K562 (cell line): Measurements from ENCODE around the gene THYN1. TPM values are rescaled to one million over a fixed set of nuclear protein-coding genes. Genes with fewer than 3 reads are reported as not detected.
A peak's percentile ranks its signal among the peaks of the same experiment; 100 is the strongest.

Experiments
- ATAC-seq: fragments of 200-7000 bp; cut with Tn5 transposase; 3 replicates; pipeline ENCODE4 v1.9.1; 2020; ENCODE audit warnings: moderate library complexity
- BruUV-seq: library from RNA; stranded (reverse); fragments of 400-500 nt; replicated peaks from 2 replicates; lab custom pipeline; 2021; lab: Mats Ljungman, UMichigan
- CTCF ChIA-PET: fragments of 300-600 bp; formaldehyde crosslinking; extraction: SDS; loops from one replicate; lab custom pipeline; 2021; ENCODE audit warnings: low intra/inter-chr PET ratio; lab: Yijun Ruan, JAX
- POLR2A ChIA-PET: fragments of 300-600, 350-650 bp; sonication (Branson Sonifier 250); formaldehyde crosslinking; extraction: SDS; loops from one replicate; lab custom pipeline; 2021; ENCODE audit warnings: antibody characterized with exemption, inconsistent platforms; lab: Yijun Ruan, JAX
- DNase-seq, 4 experiments: peaks; one replicate each; pipeline versions ENCODE4 v3.0.0 to v3.0.0-alpha.2; 2011 to 2018; ENCODE audit warnings: low spot score in 3 of 4, mixed read lengths in 3 of 4; ENCODE audit errors: extremely low read depth in 1 of 4
- FAIRE-seq: peaks from 2 replicates; lab custom pipeline; 2011; peaks lifted over from hg19 to GRCh38; lab: Jason Lieb, UNC
- H2AFZ ChIP-seq: 2 replicates; pipeline ENCODE4 v1.6.0; 2011; ENCODE audit warnings: low read depth, low read length, control low read depth, inconsistent platforms
- H3K27ac ChIP-seq: fragments of 200-600 bp; 3 replicates; pipeline ENCODE4 v1.8.0; 2011; ENCODE audit warnings: low read depth, mild to moderate bottlenecking, control low read depth, inconsistent platforms, low read length, moderate library complexity, mixed read lengths; ENCODE audit errors: extremely low read depth
- H3K27me3 ChIP-seq, 2 experiments: fragments of 300-600 bp in 1 of 2; 2 replicates in 1 of 2; 3 replicates in 1 of 2; pipeline versions ENCODE4 v1.6.0 to v1.8.0; 2011; ENCODE audit warnings: inconsistent platforms in 2 of 2, low read length in 2 of 2, mild to moderate bottlenecking in 1 of 2, mixed read lengths in 1 of 2, moderate library complexity in 1 of 2; ENCODE audit not compliant: control insufficient read depth in 2 of 2, insufficient read depth in 2 of 2
- H3K36me3 ChIP-seq: fragments of 300-600 bp; 3 replicates; pipeline ENCODE4 v1.8.0; 2011; ENCODE audit warnings: mild to moderate bottlenecking, low read length, inconsistent platforms; ENCODE audit not compliant: control insufficient read depth, insufficient read depth
- H3K4me1 ChIP-seq, 2 experiments: fragments of 200-600 bp in 1 of 2; replicated peaks in 1 of 2; 2 replicates in 1 of 2; 3 replicates in 1 of 2; pipeline versions ENCODE4 v1.5.1 to v1.8.0; 2011; ENCODE audit warnings: inconsistent platforms in 2 of 2, low read length in 2 of 2, mild to moderate bottlenecking in 1 of 2, mixed read lengths in 1 of 2, moderate library complexity in 1 of 2; ENCODE audit not compliant: control insufficient read depth in 2 of 2, insufficient read depth in 2 of 2
- H3K4me2 ChIP-seq: 2 replicates; pipeline ENCODE4 v1.6.1; 2011; ENCODE audit warnings: low read length, control low read depth, inconsistent platforms, mixed read lengths; ENCODE audit not compliant: insufficient read depth
- H3K4me3 ChIP-seq: fragments of 200-600 bp; sonication (generic), shearing (Covaris generic); 2 replicates; pipeline ENCODE4 v1.5.1; 2016; ENCODE audit warnings: control low read depth, inconsistent platforms
- H3K79me2 ChIP-seq: fragments of 200-600 bp; 3 replicates; pipeline ENCODE4 v1.8.0; 2011; ENCODE audit warnings: low read length, inconsistent platforms; ENCODE audit not compliant: control insufficient read depth, insufficient read depth
- H3K9ac ChIP-seq, 2 experiments: 2 replicates each; pipeline versions ENCODE4 v1.6.0 to v1.6.1; 2011; ENCODE audit warnings: low read depth in 2 of 2, low read length in 2 of 2, control low read depth in 1 of 2, inconsistent platforms in 1 of 2, mild to moderate bottlenecking in 1 of 2, mixed read lengths in 1 of 2; ENCODE audit not compliant: insufficient read depth in 1 of 2
- H3K9me1 ChIP-seq: one replicate; pipeline ENCODE4 v1.6.0; 2011; ENCODE audit warnings: inconsistent platforms, mild to moderate bottlenecking, low read length, moderate library complexity; ENCODE audit not compliant: control insufficient read depth, insufficient read depth
- H3K9me3 ChIP-seq: replicated peaks from 2 replicates; pipeline ENCODE4 v1.5.1; 2011; ENCODE audit warnings: low read depth, low read length, inconsistent platforms; ENCODE audit not compliant: control insufficient read depth, insufficient read depth
- H4K20me1 ChIP-seq: replicated peaks from 2 replicates; pipeline ENCODE4 v1.6.1; 2011; ENCODE audit warnings: low read length, inconsistent platforms, mixed read lengths; ENCODE audit not compliant: control insufficient read depth, insufficient read depth
- CHD2 ChIP-seq: IDR thresholded peaks from 2 replicates; pipeline ENCODE4 v1.6.1; 2011; ENCODE audit warnings: low read depth, low read length
- ELF1 ChIP-seq: fragments of 200-800 bp; sonication (Bioruptor generic); IDR thresholded peaks from 2 replicates; pipeline ENCODE4 v1.6.1; 2016; ENCODE audit warnings: missing genetic modification characterization, missing compliant biosample characterization
- EP400 ChIP-seq: fragments of 450-650 bp; IDR thresholded peaks from 2 replicates; pipeline ENCODE4 v1.6.1; 2017; ENCODE audit warnings: antibody characterized with exemption, mild to moderate bottlenecking, moderate library complexity
- PML ChIP-seq: IDR thresholded peaks from 2 replicates; pipeline ENCODE4 v1.6.1; 2012; ENCODE audit warnings: low read length, inconsistent platforms
- PPARD ChIP-seq: fragments of 250-450 bp; sonication (Bioruptor Pico); IDR thresholded peaks from 2 replicates; pipeline ENCODE4 v1.8.0; 2022; ENCODE audit warnings: inconsistent platforms, mild to moderate bottlenecking, moderate library complexity
- SRSF9 ChIP-seq: fragments of 200-400 bp; formaldehyde crosslinking; IDR thresholded peaks from 2 replicates; pipeline ENCODE4 v1.6.1; 2017; ENCODE audit warnings: low read depth, low read length, borderline replicate concordance
- YY1 ChIP-seq, 3 experiments: IDR thresholded peaks; 2 replicates each; pipeline ENCODE4 v1.6.1; 2011; ENCODE audit warnings: low read length in 2 of 3, mild to moderate bottlenecking in 2 of 3, moderate library complexity in 2 of 3, borderline replicate concordance in 1 of 3, control low read depth in 1 of 3, low read depth in 1 of 3; ENCODE audit not compliant: insufficient read depth in 3 of 3, insufficient replicate concordance in 2 of 3, control insufficient read depth in 1 of 3, insufficient read length in 1 of 3; ENCODE audit errors: extremely low read depth in 1 of 3
- ZNF586 ChIP-seq: fragments of 450-650 bp; formaldehyde crosslinking; conservative IDR thresholded peaks from 2 replicates; pipeline ENCODE4 v1.4.0; 2020; ENCODE audit warnings: mild to moderate bottlenecking, moderate library complexity
- WGBS: fragments of 100-300 bp; shearing (Covaris generic); methylation state at CpG from one replicate; pipeline ENCODE4 v1.1.6; 2016; ENCODE audit warnings: low coverage, mixed read lengths; ENCODE audit not compliant: insufficient coverage; ENCODE audit errors: missing lambda C conversion rate; 5-methylcytosine and 5-hydroxymethylcytosine counted together
- in situ Hi-C: fragments of 300-500 bp; cut with MboI; formaldehyde crosslinking; loops from 4 replicates; pipeline ENCODE4 v1.15.0; 2018; ENCODE audit warnings: inconsistent platforms, mixed read lengths
- intact Hi-C: fragments of 100-400 bp; cut with micrococcal nuclease; formaldehyde crosslinking; loops from 2 replicates; pipeline ENCODE4 v1.14.2; 2022
- polyA plus RNA-seq, 8 experiments: library from polyadenylated mRNA; depleted of rRNA in 4 of 8; stranded (reverse) in 5 of 8; unstranded in 3 of 8; fragments of >200 nt; fragmentation: Nextera tagmentation in 2 of 8; fragmentation: Illumina TruSeq in 1 of 8; extraction: Ambion mirVana in 2 of 8; extraction: Trizol in 1 of 8; gene quantifications; 2 replicates each; pipeline versions ENCODE4 v1.2.1 to v1.2.3, GENCODE V29; 2011 to 2014; ENCODE audit warnings: inconsistent platforms in 1 of 8, missing spikeins in 1 of 8
- total RNA-seq, 7 experiments: library from RNA; depleted of rRNA in 6 of 7; stranded (reverse); fragments of >200 nt in 6 of 7; fragmentation: Illumina TruSeq in 2 of 7; extraction: Trizol in 2 of 7; gene quantifications; 2 replicates each; pipeline versions ENCODE4 v1.2.1 to v1.2.3, GENCODE V29; 2011 to 2021; ENCODE audit warnings: low replicate concordance in 1 of 7
- TF ChIP-seq, protein P1 (sequence below): sonication (generic); formaldehyde crosslinking; IDR thresholded peaks from 2 replicates; pipeline ENCODE4 v1.8.1; 2023; ENCODE audit warnings: missing genetic modification reagents, mild to moderate bottlenecking, borderline replicate concordance
- TF ChIP-seq, protein P2 (sequence below): fragments of 450-650 bp; IDR thresholded peaks from 2 replicates; pipeline ENCODE4 v1.6.1; 2014; ENCODE audit warnings: low read depth, mild to moderate bottlenecking, moderate library complexity, borderline replicate concordance

THYN1 gene
- total and polyA plus RNA-seq, 9 of the 15 experiments (the other 6 are each of a cell fraction or from before 2014, with no cell fraction given), result 54.9 to 279 (median 104) TPM

- POLR2A ChIA-PET, result interaction anchor here (1.6 kb wide), 1 partner anchor 10 kb away, joined by 8 read pairs; no protein-coding TSS in a partner anchor
- BruUV-seq, result TSS peak; percentile 59
- Histone ChIP-seq H3K27me3 (no peaks in the 10 kb centered on the region), H3K9me1 (no peaks in the 10 kb centered on the region), H4K20me1 (no peaks in the 10 kb centered on the region), H3K4me1 (peaks cover 3 to 17% of the 10 kb centered on the region in 2 experiments; a peak in 4 of 5 replicates), H3K27ac (peak overlapping the region; percentile 54; the same call in 1 of the 3 replicates), H3K4me2 (peak overlapping the region; percentile 96), H3K9ac (peak overlapping the region; percentile 67 to 97), H2AFZ (peak overlapping the region; percentile 98), H3K79me2 (peaks cover 32% of the 10 kb centered on the region), H3K9me3 (no peaks in the 10 kb centered on the region), H3K36me3 (peaks cover 49% of the 10 kb centered on the region), H3K4me3 (peak overlapping the region; percentile 92)
- DNase-seq (no peak), ATAC-seq (peak; percentile 29), FAIRE-seq (peak; percentile 32)
- in situ Hi-C loops (no loop called here), intact Hi-C loops (loop anchor here (1.0 to 2.0 kb wide), 2 partner anchors 27 to 46 kb away; no protein-coding TSS in a partner anchor)
- CTCF ChIA-PET, result no interaction called here
- WGBS, result 5% methylated on average over 27 of the region's 27 CpGs
- TF ChIP-seq EP400 (no peak), SRSF9 (no peak), YY1 (IDR thresholded peaks at IDR 0.05; ENCODE audit: borderline replicate concordance in 1 of 3, control insufficient read depth in 1 of 3, extremely low read depth in 1 of 3, insufficient read depth in 3 of 3, insufficient read length in 1 of 3, insufficient replicate concordance in 2 of 3, low read depth in 1 of 3, low read length in 2 of 3) (peak in 1 of 3 experiments; percentile 52), ZNF586 (CRISPR knock-in tag) (no peak), ELF1 (tag) (no peak), CHD2 (0 out of 2 replicates have a peak, but pooled peaks have one; percentile 33), PML (peak; percentile 33; the same call in 1 of the 2 replicates), PPARD (no peak)
- TF ChIP-seq, protein P1, sequence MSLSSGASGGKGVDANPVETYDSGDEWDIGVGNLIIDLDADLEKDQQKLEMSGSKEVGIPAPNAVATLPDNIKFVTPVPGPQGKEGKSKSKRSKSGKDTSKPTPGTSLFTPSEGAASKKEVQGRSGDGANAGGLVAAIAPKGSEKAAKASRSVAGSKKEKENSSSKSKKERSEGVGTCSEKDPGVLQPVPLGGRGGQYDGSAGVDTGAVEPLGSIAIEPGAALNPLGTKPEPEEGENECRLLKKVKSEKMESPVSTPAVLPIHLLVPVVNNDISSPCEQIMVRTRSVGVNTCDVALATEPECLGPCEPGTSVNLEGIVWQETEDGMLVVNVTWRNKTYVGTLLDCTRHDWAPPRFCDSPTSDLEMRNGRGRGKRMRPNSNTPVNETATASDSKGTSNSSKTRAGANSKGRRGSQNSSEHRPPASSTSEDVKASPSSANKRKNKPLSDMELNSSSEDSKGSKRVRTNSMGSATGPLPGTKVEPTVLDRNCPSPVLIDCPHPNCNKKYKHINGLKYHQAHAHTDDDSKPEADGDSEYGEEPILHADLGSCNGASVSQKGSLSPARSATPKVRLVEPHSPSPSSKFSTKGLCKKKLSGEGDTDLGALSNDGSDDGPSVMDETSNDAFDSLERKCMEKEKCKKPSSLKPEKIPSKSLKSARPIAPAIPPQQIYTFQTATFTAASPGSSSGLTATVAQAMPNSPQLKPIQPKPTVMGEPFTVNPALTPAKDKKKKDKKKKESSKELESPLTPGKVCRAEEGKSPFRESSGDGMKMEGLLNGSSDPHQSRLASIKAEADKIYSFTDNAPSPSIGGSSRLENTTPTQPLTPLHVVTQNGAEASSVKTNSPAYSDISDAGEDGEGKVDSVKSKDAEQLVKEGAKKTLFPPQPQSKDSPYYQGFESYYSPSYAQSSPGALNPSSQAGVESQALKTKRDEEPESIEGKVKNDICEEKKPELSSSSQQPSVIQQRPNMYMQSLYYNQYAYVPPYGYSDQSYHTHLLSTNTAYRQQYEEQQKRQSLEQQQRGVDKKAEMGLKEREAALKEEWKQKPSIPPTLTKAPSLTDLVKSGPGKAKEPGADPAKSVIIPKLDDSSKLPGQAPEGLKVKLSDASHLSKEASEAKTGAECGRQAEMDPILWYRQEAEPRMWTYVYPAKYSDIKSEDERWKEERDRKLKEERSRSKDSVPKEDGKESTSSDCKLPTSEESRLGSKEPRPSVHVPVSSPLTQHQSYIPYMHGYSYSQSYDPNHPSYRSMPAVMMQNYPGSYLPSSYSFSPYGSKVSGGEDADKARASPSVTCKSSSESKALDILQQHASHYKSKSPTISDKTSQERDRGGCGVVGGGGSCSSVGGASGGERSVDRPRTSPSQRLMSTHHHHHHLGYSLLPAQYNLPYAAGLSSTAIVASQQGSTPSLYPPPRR, result no peak
- TF ChIP-seq, protein P2, sequence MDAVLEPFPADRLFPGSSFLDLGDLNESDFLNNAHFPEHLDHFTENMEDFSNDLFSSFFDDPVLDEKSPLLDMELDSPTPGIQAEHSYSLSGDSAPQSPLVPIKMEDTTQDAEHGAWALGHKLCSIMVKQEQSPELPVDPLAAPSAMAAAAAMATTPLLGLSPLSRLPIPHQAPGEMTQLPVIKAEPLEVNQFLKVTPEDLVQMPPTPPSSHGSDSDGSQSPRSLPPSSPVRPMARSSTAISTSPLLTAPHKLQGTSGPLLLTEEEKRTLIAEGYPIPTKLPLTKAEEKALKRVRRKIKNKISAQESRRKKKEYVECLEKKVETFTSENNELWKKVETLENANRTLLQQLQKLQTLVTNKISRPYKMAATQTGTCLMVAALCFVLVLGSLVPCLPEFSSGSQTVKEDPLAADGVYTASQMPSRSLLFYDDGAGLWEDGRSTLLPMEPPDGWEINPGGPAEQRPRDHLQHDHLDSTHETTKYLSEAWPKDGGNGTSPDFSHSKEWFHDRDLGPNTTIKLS, result no peak
Observed at GRCh38 chr11:134252346-134253187, 585 bp downstream of the THYN1 start.
